GM18508 (cell line): ENCODE data around the gene PDCD2L.
"Not testable (repeated sequence)": the region's sequence is repeated elsewhere in the genome, so short reads cannot be mapped to it uniquely, and the experiment has no call there.

Experiments
- ATAC-seq: cut with Tn5 transposase; IDR thresholded peaks from one replicate; pipeline ENCODE4 v1.9.1; 2021; ENCODE audit warnings: moderate number of reproducible peaks; ENCODE audit not compliant: insufficient read depth, unreplicated experiment

Gene PDCD2L

DNA sequence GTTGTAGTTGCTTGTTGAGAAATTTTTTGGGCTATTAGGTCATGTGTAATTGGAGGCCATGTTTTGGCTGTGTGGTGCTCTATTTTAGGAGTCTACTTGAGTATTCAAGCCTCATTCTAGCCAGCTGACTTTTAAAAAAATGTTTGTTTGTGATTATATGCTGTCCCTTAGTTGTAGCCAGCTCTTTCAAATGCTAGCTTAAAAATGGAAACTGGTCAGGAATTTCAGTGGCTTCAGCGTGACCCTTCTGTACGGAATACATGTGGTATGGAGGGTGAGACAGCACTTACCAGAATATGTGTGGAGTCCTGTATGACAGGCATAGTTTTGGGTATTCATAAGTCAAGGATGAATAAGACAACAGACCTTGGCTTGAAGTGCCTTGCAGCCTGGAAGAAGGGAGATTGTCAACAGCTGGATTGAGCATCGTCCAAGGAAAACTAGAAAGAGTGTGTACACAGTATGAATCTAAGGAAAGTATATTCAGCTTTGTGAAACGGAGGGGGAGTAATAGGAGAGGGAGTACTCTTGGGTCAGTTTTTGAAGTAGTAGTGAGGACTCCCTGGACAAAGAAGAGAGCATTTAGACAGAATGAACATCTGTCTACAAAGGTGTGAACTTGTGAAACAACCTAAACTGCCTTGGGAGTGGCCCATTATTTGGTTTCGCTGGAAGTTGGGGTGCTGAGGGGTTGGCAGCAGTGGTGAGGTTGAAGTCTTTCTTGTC lies 57.3 kb downstream of the PDCD2L start:
- no peak for ATAC-seq

- not testable (repeated sequence) for ATAC-seq
Observed at GRCh38 chr19:34464785-34465184, 60.6 kb downstream of the PDCD2L start.

DNA sequence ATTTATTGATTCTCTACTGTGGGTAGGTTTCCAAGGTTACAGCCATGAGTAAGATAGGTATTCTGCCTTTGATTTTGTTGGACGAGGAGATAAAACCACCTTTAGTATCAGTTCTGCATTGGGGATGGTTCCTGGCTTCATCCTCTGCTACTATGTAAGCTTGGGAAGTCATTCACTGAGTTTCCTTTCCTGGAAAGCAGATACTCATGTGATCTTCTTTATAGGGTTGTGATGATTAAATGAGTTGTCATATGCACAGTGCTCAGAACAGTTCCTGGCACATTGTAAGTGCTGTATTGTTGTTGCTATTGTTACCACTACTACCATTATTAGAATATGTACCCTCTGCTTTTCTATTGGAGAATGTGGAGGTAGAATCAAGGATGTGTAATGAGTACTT lies 64.2 kb downstream of the PDCD2L start:
- no peak for ATAC-seq

DNA sequence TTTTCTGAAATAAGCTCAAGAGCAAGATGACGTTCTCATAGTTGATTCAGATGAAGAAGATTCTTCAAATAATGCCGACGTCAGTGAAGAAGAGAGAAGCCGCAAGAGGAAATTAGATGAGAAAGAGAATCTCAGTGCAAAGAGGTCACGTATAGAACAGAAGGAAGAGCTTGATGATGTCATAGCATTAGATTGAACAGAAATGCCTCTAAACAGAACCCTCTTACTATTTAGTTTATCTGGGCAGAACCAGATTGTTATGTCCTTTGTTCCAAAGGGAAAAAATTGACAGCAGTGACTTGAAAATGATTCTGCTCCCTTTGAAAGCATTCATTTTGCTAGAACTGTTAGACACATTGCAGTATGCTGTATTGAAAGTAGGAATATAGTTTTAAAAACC lies 64.8 kb downstream of the PDCD2L start:
- ATAC-seq = not testable (repeated sequence)

DNA sequence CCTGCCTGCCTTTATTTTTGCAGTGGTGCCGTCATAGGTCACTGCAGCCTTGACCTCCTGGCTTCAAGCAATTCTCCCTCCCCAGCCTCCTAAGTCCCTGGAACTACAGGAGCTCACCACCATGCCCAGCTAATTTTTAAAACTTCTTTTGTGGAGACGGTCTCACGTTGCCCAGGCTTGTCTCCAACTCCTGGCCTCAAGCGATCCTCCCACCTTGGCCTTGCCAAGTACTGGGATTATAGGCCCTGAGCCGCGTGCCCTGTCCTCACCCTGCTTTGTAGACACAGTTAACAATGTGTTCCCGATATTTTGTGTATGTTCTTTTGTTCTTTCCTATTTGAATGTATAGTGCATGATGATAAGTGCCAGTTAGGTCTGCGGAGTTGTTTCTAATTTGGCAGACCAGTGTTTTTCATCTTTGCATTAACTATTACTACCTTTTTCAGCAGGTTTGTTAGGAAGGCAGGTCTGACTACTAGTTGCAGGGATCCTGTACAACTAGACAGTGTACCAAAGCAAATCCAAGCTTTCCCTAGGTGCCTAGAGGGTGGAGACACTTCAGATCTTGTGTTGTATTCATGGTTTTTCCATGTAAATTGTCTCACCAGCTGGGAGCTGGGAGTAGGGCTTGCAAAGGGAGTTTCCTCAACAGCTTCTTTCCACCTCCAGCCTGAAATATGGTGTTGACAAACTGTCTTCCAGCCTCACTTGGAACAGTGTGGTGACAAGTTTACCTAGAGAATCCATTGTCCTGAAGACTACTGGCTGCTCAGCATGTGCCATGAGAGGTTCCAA lies 67.9 kb downstream of the PDCD2L start:
- ATAC-seq = no peak

DNA sequence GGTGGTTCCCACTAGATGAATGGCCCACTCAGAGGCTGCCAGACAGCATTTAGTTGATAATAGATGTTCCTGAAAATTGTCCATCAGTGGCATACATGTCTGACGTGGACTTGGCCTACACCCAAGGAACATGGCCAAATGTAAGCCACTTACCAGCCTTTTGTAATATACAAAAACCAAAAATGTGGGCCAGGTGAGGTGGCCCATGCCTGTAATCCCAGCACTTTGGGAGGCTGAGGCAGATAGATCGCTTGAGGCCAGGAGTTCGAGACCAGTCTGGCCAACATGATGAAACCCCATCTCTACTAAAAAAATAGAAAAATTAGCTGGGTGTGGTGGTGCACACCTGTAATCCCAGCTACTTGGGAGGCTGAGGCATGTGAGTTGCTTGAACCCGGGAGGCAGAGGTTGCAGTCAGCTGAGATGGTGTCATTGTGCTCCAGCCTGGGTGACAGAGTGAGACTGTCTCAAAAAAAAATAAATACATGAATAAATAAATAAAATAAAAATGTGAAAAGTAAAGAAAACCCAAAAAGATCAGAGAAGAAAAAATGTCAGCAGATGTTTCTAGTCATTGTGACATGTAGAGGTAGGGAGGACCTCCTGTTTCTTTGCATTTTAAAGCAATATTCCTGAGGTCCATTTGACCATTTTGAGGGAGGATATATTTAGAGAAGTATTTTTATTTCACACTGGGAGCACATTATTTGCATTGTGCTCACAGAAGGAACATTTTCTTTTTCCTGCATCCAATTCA lies 70.2 kb downstream of the PDCD2L start:
- ATAC-seq = no peak

- no peak for ATAC-seq
Observed at GRCh38 chr19:34475026-34475974, 71.1 kb downstream of the PDCD2L start.
